ENCODE measurements around the gene SNAP23.

DNA sequence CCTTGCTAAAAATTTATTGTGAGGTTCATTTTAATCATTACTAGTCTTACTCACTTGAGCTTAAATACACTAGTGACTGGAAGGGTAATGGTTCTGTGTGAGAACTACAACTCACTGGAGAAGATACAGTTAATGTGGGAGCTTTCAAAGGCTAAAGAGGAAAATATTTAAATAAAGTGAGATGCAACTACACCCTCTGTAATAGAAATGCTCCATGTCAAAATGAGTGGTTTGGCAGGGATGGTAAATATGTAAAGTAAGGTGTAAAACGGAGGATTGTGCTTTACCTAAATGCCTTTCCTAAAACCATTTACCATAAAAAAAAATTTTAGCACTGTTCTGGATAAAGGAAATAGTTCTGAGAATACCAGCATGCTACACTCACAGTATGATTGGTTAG, 37.8 kb downstream of the SNAP23 start:
- TF ChIP-seq POLR2AphosphoS5 (IDR thresholded peaks at IDR 0.05; ENCODE audit: borderline replicate concordance, low read depth, low read length) (no peak), EZH2 (IDR thresholded peaks at IDR 0.05) (no peak)

Data from SK-N-MC (cell line).